HCT116 (cell line): ENCODE data around the gene TMEM178B.

ENCODE experiments used
- POLR2A ChIP-seq: IDR thresholded peaks from 2 replicates; pipeline ENCODE4 v1.7.0; 2011; ENCODE audit warnings: borderline replicate concordance; ENCODE audit not compliant: insufficient read depth, insufficient read length; ENCODE audit errors: extremely low read depth
- POLR2AphosphoS5 ChIP-seq: IDR thresholded peaks from 2 replicates; pipeline ENCODE4 v1.6.1; 2011; ENCODE audit warnings: mild to moderate bottlenecking, low read depth, low read length, moderate library complexity
- REST ChIP-seq: IDR thresholded peaks from 2 replicates; pipeline ENCODE4 v1.6.1; 2012; ENCODE audit warnings: low read depth
- SIN3A ChIP-seq: IDR thresholded peaks from 2 replicates; pipeline ENCODE4 v1.6.1; 2012; ENCODE audit warnings: low read depth
- SRF ChIP-seq: IDR thresholded peaks from 2 replicates; pipeline ENCODE4 v1.6.1; 2012; ENCODE audit warnings: low read depth
- YY1 ChIP-seq: IDR thresholded peaks from 2 replicates; pipeline ENCODE4 v1.6.1; 2011; ENCODE audit warnings: low read length, low read depth, moderate library complexity, mild to moderate bottlenecking; ENCODE audit not compliant: insufficient replicate concordance; ENCODE audit errors: extremely low read depth
- ZFX ChIP-seq: fragments of 450-650 bp; IDR thresholded peaks from 2 replicates; pipeline ENCODE4 v1.6.1; 2017
- TF ChIP-seq, protein P1 (sequence below), 3 experiments: fragments of 200-600 bp in 1 of 3; sonication (generic) in 1 of 3; IDR thresholded peaks in 2 of 3; conservative IDR thresholded peaks in 1 of 3; 2 replicates each; pipeline ENCODE4 v1.5.1; 2012 to 2017; ENCODE audit warnings: low read depth in 2 of 3, low read length in 2 of 3, antibody characterized with exemption in 1 of 3, borderline replicate concordance in 1 of 3, control low read depth in 1 of 3, mild to moderate bottlenecking in 1 of 3, mixed read lengths in 1 of 3, mixed run types in 1 of 3, moderate library complexity in 1 of 3; ENCODE audit not compliant: insufficient read depth in 1 of 3
- TF ChIP-seq, protein P2 (sequence below): IDR thresholded peaks from 2 replicates; pipeline ENCODE4 v1.6.1; 2012

DNA sequence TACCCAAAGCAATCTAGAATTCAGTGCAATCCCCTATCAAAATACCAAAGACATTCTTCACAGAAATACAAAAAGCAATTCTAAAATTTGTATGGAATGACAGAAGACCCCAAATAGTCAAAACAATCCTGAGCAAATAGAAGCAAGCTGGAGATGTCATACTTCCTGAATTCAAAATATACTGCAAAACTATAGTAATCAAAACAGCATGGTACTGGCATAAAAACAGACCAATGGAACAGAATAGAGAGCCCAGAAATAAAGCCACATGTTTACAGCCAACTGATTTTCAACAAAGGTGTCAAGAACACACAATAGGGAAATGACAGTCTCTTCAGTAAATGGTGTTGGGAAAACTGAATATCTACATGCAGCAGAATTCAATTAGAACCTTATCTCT lies 353.3 kb downstream of the TMEM178B start:
- TF ChIP-seq SRF: no peak
- TF ChIP-seq, protein P1, sequence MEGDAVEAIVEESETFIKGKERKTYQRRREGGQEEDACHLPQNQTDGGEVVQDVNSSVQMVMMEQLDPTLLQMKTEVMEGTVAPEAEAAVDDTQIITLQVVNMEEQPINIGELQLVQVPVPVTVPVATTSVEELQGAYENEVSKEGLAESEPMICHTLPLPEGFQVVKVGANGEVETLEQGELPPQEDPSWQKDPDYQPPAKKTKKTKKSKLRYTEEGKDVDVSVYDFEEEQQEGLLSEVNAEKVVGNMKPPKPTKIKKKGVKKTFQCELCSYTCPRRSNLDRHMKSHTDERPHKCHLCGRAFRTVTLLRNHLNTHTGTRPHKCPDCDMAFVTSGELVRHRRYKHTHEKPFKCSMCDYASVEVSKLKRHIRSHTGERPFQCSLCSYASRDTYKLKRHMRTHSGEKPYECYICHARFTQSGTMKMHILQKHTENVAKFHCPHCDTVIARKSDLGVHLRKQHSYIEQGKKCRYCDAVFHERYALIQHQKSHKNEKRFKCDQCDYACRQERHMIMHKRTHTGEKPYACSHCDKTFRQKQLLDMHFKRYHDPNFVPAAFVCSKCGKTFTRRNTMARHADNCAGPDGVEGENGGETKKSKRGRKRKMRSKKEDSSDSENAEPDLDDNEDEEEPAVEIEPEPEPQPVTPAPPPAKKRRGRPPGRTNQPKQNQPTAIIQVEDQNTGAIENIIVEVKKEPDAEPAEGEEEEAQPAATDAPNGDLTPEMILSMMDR (IDR thresholded peaks at IDR 0.05 in 2 of 3, conservative IDR thresholded peaks at IDR 0.05 in 1 of 3; ENCODE audit: borderline replicate concordance in 1 of 3, insufficient read depth in 1 of 3, low read depth in 2 of 3, low read length in 2 of 3): no peak
- no peak for TF ChIP-seq ZFX
- no peak for TF ChIP-seq YY1
- TF ChIP-seq POLR2AphosphoS5: no peak
- TF ChIP-seq SIN3A: no peak
- no peak for TF ChIP-seq REST
- TF ChIP-seq POLR2A: no peak
- TF ChIP-seq, protein P2, sequence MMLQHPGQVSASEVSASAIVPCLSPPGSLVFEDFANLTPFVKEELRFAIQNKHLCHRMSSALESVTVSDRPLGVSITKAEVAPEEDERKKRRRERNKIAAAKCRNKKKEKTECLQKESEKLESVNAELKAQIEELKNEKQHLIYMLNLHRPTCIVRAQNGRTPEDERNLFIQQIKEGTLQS: no peak
